CD4-positive, alpha-beta T cell treated with Interleukin-4 for 4 hours (primary cell): ENCODE measurements around the gene EARS2.
"Not testable (repeated sequence)": the region's sequence is repeated elsewhere in the genome, so short reads cannot be mapped to it uniquely, and the experiment has no call there.

Source experiments
- DNase-seq: peaks from one replicate; pipeline ENCODE4 v3.0.0-alpha.2; 2020

The EARS2 gene

DNA sequence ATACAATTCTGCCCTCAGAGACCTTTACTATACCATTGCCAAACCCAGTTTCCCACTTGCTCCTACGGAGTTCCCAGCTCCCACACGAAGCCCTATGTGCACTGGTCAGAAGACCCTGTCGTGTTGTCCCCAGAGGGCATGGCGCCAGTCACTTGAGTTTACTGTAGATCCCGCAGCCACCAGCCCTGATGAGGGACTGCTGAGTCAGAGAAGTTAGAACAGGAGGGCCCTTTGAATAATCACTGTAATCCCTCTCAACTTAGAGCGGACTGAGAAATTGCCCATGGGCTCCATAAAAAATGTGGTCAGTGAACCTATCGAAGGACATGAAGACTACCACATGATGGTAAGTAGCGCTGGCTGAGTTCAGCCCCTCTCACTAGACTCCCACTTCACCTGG, 9.6 kb upstream of the EARS2 start:
- no peak for DNase-seq

DNA sequence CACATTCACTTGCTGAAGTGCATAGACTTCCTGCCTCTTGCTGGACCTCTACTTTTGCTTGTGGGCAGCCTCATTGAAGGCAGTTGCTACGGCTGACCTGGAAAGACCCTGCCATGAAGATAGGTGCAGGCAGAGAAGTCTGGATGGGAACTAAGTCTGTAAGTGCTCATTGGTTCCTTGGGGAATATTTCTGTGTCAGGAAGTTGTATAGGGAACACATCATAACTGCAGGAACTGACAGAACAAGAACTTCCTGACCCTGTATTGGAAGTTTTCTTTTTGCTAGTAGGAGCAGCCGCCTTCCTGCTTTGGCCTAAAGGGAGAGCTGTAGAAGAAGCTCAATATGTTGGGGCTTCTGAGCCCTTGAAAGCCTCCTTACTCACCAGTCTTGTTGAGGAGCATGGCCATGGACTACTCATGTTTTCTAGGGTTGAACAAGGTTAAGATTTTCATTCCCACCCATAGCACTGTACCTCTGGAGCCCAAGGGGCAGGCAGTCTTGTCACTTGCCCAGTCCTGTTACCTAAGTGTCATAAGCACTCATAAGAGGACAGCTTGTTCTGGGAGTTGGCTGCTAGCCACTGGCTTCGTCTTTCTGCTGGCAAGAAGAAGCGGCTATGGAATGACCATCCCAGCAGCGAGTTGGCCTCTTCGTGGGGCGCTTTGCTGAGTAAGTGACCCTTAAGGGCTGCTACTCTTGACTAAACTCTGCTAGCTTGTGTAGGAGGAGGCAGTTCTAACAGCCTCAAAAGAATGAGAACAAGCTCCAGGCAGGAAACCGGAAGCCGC, 7.6 kb upstream of the EARS2 start:
- DNase-seq: no peak

DNA sequence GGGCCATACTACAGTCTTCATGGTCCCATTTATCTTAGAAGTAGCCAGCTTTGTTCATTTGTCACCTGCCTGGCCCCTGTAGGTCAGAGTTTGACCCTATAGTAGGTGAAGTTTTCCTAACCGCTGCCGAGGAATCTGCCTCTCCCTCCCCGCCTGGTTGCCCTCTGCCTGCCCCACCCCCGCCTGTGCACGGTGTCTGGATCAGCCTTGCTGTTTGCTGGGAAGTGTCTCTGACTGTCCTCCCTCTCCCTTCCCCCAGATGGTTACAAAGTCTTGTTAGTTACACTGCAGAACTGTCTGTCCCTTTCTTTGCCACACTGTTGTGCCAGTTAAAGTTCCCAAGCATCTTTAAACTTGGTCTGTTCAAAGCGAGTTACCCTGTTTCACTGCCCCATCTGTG, 6.0 kb upstream of the EARS2 start:
- no peak for DNase-seq

DNA sequence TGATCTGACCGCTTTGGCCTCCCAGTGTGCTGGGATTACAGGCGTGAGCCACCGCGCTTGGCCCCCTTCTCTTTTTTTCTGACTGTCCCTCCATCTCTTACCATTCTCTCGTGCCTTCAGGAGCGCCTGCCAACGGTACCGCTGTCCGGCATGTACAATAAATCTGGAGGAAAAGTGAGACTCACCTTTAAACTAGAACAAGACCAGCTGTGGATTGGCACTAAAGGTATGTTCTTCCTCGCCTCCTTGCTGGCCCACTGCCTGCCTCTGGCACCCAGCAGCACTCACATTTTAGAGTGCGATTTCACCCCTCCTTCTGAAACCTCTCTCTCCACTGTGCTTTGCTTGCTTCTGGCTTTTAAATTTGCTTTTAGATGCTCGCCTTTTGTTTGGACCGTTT, 5.4 kb upstream of the EARS2 start:
- DNase-seq: no peak

DNA sequence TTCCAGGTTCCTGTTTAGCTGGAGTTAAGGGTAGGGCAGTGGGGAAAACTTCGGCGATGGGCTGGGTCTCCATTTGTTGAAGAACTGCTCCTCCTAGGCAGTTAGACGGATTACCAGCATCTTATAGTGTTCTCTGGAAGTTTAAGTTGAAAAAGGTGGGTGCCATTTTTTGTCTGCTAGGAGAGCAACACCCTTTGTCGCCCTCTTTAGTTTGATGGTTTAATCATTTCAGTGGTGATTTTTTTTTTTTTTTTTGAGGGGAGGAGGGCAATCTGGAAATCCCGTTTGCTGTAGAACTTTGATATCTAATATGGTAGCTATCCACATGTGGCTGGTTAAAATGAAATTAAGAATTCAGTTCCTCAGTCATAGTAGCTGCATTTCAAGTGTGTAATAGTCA, 4.4 kb upstream of the EARS2 start:
- no peak for DNase-seq

DNA sequence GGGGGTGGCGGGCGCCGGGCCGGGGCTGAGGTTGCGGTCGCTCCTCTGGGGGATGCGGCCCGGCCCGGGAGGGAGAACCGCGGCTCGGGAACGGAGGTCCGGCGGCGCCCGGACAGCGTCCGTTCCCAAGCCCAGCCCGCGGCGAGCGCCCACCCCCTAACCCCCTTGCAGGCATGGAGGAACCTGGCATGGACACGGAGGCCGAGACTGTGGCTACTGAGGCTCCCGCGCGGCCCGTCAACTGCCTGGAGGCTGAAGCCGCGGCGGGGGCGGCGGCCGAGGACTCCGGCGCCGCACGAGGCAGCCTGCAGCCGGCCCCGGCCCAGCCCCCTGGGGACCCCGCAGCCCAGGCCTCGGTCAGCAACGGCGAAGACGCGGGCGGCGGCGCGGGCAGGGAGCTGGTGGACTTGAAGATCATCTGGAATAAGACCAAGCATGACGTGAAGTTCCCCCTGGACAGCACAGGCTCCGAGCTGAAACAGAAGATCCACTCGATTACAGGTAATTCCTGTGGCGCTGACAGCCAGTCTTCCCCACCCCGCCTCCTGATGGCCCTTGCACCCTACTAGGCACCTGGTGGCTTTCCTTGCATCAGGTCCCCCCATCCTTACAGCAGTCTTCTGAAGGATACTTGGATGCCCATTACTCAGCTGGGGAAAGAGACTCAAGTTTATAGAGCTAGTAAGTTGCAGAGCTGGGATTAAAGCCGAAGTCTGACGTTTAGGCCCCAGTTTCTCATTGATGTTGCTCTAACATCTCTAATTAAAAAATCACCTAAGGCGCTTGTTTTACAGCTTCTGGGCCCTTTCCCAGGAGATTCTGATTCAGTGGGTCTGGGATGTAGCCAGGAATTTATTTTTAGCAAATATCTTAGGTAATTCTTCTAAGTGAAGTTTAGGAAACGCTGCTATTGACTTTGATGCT, 891 bp upstream of the EARS2 start:
- DNase-seq: no peak

DNA sequence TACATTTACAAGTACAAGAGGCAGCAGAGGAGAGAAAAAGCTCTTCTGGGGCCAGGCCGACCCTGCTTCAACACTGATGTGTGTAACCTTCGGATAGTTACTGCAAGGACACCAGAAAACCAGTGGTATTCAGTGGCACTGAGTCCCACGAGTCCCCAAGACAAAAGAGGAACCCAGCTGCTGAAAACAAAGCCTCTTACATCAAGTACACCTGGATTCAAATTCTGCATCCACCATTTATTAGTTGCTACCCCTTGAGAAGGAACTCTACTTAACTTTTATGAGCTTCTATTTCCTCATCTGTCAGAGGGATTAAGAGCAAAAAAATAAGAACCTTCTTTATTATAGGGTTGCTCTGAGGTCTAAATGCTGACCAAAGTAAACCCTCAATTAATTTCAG, 2.6 kb downstream of the EARS2 start:
- no peak for DNase-seq

DNA sequence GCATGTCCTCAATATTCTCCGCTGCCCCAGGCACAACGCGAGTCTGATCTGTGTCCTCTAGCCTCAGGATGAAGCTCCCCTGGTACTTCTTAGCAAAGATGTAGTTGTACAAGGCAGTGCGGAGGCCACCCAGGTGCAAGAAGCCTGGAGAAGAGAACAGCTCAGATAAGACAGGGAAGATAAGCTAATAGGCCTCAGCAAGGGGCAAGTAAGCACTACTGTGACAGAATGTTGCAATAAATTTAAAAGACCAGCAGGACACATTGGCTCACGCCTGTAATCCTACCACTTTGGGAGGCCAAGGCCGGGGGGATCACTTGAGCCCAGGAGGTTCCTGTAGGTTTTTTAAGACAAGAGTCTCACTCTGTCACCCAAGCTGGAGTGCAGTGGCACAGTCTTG, 5.0 kb downstream of the EARS2 start:
- no peak for DNase-seq

DNA sequence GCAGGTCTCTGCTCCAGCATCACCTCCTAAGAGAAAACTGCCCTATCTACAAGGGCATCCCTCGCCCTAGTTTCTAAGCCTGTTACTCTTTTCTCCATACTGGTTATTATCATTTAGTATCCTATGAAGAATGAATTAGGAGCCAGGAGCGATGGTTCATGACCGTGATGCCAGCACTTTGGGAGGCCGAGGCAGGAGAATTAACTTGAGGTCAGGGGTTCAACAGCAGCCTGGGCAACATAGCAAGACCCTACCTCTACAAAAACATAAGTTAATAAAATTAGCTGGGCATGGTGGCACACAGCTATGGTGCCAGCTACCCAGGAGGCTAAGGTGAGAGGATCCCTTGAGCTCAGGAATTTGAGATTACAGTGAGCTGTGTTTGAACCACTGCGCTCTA, 7.2 kb downstream of the EARS2 start:
- no peak for DNase-seq

DNA sequence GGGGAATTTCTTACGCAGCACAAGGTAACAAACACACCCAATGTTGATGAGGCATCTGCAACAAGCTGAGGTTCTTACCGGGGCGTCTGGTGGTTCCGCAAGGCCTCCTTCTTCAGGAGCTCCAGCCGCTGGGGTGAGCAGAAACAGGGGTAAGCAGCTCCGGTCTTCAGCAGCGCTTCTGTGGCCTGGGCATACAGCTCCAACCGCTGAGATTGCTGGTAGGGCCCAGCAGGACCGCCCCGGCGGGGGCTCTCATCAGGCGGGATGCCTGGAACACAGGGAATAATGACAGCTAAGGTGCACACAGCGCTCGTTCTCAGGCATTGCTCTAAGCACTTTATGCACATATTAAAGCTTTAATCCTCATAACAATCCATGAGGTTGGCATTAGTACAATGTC, 12.7 kb downstream of the EARS2 start:
- no peak for DNase-seq

DNA sequence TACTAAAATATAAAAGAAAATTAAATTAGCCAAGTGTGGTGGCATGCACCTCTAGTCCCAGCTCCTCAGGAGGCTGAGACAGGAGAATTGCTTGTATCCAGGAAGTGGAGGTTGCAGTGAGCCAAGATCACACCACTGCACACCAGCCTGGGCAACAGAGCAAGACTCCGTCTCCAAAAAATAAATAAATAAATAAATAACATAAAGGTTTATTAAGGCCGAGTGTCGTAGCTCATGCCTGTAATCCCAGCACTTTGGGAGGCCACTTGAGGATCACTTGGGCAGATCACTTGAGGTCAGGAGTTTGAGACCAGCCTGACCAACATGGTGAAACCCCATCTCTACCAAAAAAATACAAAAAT, 16.4 kb downstream of the EARS2 start:
- not testable (repeated sequence) for DNase-seq

DNA sequence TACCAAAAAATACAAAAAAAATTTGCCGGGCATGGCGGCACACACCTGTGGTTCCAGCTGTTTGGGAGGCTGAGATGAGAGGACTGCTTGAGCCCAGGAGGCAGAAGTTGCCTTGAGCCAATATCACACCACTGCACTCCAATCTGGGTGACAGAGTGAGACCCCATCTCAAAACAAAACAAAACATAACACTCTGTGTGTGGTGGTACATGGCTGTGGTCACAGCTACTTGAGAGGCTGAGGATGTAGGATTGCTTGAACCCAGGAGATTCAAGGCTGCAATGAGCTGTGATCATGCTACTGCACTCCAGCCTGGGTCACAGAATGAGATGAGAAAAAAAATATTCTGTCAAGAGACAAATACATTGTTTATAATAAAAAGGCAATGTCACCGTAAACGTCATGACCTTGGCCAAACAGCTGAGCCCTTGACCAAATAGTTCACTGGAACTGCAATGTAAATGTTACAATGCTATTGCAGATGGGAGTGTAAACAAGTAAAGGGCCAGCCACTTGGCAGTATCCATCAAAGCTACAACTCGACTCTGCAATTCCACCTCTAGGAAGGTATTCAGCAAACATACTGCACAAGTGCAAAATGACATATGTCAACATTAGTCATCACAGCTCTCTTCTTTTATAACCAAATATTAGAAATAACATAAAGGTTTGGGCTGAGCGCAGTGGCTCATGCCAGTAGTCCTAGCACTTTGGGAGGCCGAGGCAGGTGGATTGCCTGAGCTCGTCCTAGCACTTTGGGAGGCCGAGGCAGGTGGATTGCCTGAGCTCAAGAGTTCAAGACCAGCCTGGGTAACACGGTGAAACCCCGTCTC, 16.9 kb downstream of the EARS2 start:
- DNase-seq: no peak

DNA sequence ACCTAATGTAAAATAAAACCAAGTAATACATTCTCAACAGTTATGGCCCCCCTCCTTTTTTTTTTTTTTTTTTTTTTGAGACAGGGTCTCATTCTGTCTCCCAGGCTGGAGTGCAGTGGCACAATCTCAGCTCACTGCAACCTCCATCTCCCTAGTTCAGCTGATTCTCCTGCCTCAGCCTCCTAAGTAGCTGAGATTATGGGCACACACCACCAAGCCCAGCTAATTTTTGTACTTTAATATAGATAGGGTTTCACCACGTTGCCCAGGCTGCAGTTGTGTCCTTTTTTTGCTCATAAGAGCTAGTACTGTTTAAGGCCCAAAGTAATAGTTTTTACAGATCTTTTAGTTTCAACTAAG, 18.3 kb downstream of the EARS2 start:
- no peak for DNase-seq

DNA sequence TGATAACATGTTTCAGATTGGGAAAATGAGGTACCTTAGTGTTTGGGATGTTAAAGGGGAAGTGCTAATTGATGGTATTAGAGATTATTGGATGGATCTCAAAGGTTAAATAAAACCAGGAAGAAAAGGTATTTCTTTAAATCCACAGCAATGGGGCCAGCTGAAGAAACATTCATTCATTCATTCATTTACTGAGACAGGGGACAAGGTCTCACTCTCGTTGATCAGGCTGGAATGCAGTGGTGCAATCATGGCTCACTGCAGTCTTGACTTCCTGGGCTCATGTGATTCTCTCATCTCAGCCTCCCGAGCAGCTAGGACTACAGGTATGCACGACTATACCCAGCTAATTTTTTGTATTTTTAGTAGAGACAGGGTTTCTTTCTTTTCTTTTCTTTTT, 19.8 kb downstream of the EARS2 start:
- no peak for DNase-seq

DNA sequence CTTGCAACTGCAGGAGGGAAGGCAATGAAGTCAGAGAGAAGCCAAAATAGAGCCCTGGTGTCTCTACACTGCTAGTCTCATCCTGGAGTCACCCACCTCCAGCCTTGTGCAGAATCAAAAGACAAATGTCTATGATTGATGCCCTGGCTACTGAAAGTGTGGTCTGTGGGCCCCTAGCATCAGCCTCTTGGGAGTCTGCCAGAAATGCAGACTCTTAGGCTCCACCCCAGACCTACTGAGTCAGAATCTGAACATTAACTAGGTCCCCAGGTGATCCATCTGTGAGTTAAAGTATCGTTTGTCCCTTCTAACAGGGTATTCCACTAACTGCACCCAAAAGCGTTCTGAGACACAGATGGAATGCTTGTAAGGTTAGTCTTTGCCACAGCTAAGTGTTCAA, 21.2 kb downstream of the EARS2 start:
- no peak for DNase-seq

DNA sequence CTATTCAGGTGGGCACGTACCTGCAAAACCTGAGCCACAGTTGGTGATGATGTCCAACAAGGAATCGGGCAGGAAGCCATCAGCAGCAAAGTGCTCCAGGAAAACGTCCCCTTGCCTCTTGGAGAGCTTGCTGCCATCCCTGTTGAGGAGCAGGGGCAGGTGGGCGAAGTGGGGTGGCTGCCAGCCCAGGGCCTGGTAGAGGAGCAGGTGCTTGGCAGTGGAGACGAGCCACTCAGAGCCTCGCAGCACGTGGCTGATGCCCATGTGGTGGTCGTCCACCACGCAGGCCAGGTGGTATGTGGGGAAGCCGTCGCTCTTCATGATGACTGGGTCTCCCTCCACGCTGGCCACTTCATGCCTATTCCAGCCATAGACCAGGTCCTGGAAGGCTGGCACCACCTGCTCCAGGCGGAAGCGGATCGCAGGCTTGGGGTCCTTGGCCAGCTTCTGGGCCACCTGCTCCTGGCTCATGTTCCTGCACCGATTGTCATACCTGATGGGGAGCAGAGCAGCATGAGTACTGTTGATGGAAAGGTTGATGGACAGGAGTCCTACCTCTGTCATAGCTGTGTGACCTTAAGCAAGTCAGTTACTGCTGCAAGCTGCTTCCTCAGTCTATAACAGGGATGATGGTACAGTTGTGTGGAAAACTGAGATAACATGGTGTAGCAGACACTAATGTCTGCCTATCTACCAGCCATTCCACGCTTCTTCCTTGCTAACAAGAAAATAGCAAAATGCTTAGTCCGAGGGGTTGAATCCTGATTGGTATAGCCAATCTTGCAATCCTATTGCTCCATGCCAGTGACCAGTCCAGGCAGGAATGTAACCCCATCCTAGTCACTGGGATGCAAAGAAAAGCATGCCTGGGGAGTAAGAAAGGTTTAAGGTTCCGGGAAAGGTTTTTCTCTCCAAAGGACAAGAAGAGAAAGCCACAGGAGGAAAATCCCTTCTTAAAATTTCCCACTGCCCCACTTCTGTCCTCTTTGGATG, 22.0 kb downstream of the EARS2 start:
- DNase-seq: no peak

DNA sequence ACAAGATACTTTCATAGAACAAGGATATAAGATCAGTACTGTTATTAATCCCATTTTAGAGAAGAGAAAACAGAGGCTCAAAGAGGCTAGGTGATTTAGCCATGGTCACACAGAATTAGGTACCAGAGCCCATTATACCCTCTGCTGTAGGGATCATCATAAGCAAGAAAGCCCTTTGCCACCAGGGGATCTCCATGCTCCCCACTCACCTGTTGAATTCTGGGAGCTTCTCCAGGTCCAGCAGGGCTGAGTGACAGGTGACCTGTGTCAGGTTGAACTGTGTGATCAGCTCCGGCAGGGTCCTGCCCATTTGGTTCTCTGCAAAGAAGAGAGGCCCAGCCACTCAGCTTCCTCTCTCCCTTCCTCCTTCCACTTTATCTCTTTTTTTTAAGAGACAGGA, 24.7 kb downstream of the EARS2 start:
- DNase-seq: no peak

DNA sequence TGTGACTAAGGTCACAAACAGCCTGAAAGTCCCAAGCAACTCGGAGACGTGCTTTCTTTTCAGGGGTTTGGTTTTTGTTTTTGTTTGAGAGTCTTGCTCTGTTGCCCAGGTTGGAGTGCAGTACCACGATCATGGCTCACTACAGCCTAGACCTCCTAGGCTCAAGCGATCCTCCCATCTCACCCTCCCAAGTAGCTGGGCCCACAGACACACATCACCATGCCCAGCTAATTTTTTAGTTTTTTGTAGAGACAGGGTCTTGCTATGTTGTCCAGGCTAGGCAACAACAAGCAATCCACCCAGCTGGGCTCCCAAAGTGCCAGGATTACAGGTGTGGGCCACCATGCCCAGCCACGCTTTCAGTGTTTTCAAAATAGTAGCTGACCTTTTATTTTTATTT, 27.1 kb downstream of the EARS2 start:
- no peak for DNase-seq

DNA sequence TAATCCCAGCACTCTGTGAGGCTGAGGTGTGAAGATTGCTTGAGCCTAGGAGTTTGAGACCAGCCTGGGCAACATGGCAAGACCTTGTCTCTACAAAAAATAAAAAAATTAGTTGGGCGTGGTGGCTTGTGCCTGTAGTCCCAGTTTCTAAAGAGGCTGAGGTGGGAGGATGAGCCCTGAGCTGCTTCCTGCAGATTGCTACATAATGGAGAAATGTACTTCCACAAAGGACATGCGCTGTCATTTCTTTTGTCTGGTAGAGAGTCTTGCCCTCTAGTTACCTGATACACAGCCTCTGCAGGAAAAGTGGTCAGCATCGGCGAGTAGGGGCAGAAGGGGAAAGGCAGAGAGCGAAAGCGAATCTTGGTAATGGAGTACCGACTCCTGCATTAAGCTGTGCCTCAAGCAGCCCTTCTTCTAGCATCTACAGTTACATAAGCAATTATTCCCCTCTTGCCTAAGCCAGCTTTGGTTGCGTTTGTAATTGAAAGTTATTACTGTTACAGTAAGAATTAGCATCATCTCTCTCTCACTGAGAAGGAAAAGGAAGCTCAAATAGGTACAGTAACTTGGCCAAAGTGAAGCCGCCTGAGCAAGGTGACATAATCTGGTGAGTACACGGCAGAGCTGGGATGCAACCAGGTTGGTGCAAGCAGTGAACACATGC, 28.4 kb downstream of the EARS2 start:
- no peak for DNase-seq

DNA sequence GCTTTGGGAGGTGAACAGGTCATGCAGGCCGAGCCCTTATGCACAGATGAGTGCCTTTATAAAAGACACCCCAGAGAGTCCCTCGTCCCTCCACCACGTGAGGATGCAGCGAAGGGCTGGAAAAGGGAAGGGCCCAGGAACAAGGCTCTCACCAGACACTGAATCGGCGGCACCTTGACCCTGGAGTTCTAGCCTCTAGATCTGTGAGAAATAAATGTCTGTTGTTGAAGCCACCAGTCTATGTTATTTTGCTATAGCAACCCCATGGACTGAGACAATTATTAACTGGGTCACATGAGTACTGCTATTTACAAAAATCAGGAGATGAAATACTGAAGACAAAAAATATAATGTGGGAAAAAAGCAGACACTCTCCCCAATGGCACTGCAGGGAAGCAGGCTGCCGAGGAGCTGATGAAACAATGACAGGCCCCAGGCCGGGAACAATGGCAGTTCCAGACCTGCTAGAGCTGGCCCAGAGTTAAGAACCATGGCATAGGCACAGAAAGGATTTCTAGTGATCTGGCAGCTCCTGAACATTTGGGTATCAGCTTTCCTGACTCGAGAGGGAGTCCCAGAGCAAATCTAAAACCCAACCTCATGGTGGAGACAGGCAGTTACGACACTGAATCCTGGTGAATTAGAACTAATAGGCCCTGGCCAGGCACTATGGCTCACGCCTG, 29.0 kb downstream of the EARS2 start:
- DNase-seq: no peak

DNA sequence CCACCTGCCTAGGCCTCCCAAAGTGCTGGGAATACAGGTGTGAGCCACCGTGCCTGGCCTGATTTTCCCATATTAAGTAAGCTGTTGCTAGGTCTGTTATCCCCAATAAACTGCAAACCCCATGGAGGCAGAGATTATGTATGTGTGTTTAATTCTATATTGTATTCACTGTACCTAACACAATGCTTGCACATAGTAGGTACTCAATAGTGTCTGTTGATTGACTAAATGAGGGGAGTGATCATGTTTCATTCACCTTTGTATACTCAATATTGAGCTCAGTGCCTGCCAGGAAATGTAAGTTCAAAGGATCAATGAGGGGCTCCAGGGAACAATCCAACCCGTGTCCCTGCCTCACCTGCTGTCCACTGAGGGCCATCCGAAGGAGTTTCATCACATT, 32.3 kb downstream of the EARS2 start:
- no peak for DNase-seq
